NCI-H128 (cell line): ENCODE data around the gene TTC34.

Experiments used
- DNase-seq: peaks from one replicate; lab custom pipeline; 2025; ENCODE audit not compliant: unreplicated experiment; lab: John Stamatoyannopoulos, UW

TTC34 gene

GRCh38 chr1:2829846-2830615 lies 28.5 kb upstream of the TTC34 start:
- DNase-seq, result no peak

- no peak for DNase-seq
Measured at GRCh38 chr1:2828586-2829250, 27.2 kb upstream of the TTC34 start.

GRCh38 chr1:2826736-2827292 lies 25.3 kb upstream of the TTC34 start:
- no peak for DNase-seq

GRCh38 chr1:2826316-2826715 lies 24.8 kb upstream of the TTC34 start:
- no peak for DNase-seq

GRCh38 chr1:2825487-2826189 lies 24.1 kb upstream of the TTC34 start:
- DNase-seq, result no peak

- no peak for DNase-seq
Measured at GRCh38 chr1:2824999-2825398, 23.5 kb upstream of the TTC34 start.

GRCh38 chr1:2823921-2824610 lies 22.6 kb upstream of the TTC34 start:
- DNase-seq, result no peak

GRCh38 chr1:2822621-2823145 lies 21.2 kb upstream of the TTC34 start:
- no peak for DNase-seq

- DNase-seq, result no peak
Measured at GRCh38 chr1:2821966-2822620, 20.6 kb upstream of the TTC34 start.

- DNase-seq, result no peak
Measured at GRCh38 chr1:2821373-2821955, 20.0 kb upstream of the TTC34 start.

GRCh38 chr1:2820731-2821372 lies 19.4 kb upstream of the TTC34 start:
- DNase-seq, result no peak

GRCh38 chr1:2819831-2820730 lies 18.6 kb upstream of the TTC34 start:
- no peak for DNase-seq

- DNase-seq, result no peak
Measured at GRCh38 chr1:2819429-2819828, 17.9 kb upstream of the TTC34 start.

GRCh38 chr1:2817784-2818564 lies 16.5 kb upstream of the TTC34 start:
- no peak for DNase-seq

- no peak for DNase-seq
Measured at GRCh38 chr1:2816786-2817185, 15.3 kb upstream of the TTC34 start.

GRCh38 chr1:2815551-2815950 lies 14.1 kb upstream of the TTC34 start:
- no peak for DNase-seq

- no peak for DNase-seq
Measured at GRCh38 chr1:2814511-2815075, 13.1 kb upstream of the TTC34 start.
